ENCODE measurements around the gene BCAN. TPM values are rescaled to one million over a fixed set of nuclear protein-coding genes. Genes with fewer than 3 reads are reported as not detected.

Gene BCAN, protein sequence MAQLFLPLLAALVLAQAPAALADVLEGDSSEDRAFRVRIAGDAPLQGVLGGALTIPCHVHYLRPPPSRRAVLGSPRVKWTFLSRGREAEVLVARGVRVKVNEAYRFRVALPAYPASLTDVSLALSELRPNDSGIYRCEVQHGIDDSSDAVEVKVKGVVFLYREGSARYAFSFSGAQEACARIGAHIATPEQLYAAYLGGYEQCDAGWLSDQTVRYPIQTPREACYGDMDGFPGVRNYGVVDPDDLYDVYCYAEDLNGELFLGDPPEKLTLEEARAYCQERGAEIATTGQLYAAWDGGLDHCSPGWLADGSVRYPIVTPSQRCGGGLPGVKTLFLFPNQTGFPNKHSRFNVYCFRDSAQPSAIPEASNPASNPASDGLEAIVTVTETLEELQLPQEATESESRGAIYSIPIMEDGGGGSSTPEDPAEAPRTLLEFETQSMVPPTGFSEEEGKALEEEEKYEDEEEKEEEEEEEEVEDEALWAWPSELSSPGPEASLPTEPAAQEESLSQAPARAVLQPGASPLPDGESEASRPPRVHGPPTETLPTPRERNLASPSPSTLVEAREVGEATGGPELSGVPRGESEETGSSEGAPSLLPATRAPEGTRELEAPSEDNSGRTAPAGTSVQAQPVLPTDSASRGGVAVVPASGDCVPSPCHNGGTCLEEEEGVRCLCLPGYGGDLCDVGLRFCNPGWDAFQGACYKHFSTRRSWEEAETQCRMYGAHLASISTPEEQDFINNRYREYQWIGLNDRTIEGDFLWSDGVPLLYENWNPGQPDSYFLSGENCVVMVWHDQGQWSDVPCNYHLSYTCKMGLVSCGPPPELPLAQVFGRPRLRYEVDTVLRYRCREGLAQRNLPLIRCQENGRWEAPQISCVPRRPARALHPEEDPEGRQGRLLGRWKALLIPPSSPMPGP
- not detected in 5 replicates for total RNA-seq (2022; extraction: Qiagen RNA extraction; ENCODE audit: low read depth)

GRCh38 chr1:156641761-156642264 lies at the start of gene BCAN:
BCAN (plus strand) TSS chr1:156642117; CDS start chr1:156646055, 3,938 bp downstream.

GRCh38 chr1:156601122-156601830 lies 40.6 kb upstream of the BCAN start, which contains the start of gene GPATCH4:
GPATCH4 (minus strand) TSS chr1:156601479.

GRCh38 chr1:156618853-156619581 lies 22.9 kb upstream of the BCAN start, which contains the start of gene HAPLN2:
HAPLN2 (plus strand) TSS chr1:156619415; CDS start chr1:156623491, 4,076 bp downstream.

GRCh38 chr1:156676820-156677615 lies 35.1 kb downstream of the BCAN start, which contains the start of gene NES:
NES (minus strand) TSS chr1:156677407; CDS start chr1:156677264, 143 bp downstream.

DNA sequence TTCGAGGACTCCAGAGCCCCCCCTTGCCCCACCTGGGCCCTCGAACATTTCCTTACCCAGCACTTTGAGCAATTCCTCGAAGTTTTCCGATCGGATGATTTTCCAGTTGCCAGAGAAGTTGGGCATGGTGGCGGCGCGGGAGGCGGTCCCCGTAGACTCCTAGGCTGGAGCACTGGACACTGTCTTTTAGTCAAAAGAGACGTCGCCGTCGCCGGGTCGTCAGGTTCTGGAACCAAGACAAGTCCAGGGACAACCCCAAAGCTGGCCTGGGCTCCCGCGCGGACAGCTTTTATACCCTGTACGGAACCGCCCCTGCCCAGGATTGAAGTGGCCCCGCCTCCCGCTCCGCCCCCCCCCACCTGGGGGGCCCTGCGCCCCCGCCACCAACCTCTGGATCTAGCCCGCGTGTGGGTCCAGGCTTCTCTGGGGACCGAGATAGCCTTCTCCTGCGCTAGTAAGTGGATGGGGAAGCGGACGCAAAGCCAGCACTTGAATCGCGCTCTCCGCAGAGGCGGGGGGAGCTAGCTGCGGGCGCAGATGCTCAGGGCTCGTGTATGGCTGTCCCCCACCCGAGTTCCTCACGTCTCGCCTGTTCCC lies 63.5 kb downstream of the BCAN start, which contains the start of gene CRABP2:
TSS of gene CRABP2 (minus strand) at position 263 of the 597 bp plus-strand sequence. CDS start at position 126, 137 bp downstream.

Other genes with a start within 250 kb of the BCAN start
- 17.8 to 36.2 TPM (median 30.9 TPM) in 5 replicates for gene MEF2D, start 141.3 kb upstream of the BCAN start, total RNA-seq (2022; extraction: Qiagen RNA extraction; ENCODE audit: low read depth)
- 12.3 to 21.4 TPM (median 19.1 TPM) in 5 replicates for gene IQGAP3, start 69.6 kb upstream of the BCAN start, total RNA-seq (2022; extraction: Qiagen RNA extraction; ENCODE audit: low read depth)
- not detected in 5 replicates for gene TTC24, start 62.4 kb upstream of the BCAN start, total RNA-seq (2022; extraction: Qiagen RNA extraction; ENCODE audit: low read depth)
- gene NAXE, start 50.3 kb upstream of the BCAN start, total RNA-seq (2022; extraction: Qiagen RNA extraction; ENCODE audit: low read depth): 118 to 175 TPM (median 164 TPM) in 5 replicates
- 61.7 to 81.2 TPM (median 71.7 TPM) in 5 replicates for gene GPATCH4, start 40.6 kb upstream of the BCAN start, total RNA-seq (2022; extraction: Qiagen RNA extraction; ENCODE audit: low read depth)
- gene HAPLN2, start 22.7 kb upstream of the BCAN start, total RNA-seq (2022; extraction: Qiagen RNA extraction; ENCODE audit: low read depth): 0.11 to 0.43 TPM (median 0.20 TPM) in 3 of 5 replicates, not detected in the others
- gene NES, start 35.3 kb downstream of the BCAN start, total RNA-seq (2022; extraction: Qiagen RNA extraction; ENCODE audit: low read depth): 1.2 to 1.3 TPM (median 1.3 TPM) in 5 replicates
- 6.6 to 13.0 TPM (median 9.6 TPM) in 5 replicates for gene CRABP2, start 63.5 kb downstream of the BCAN start, total RNA-seq (2022; extraction: Qiagen RNA extraction; ENCODE audit: low read depth)
- 21.6 to 28.4 TPM (median 25.2 TPM) in 5 replicates for gene METTL25B, start 86.4 kb downstream of the BCAN start, total RNA-seq (2022; extraction: Qiagen RNA extraction; ENCODE audit: low read depth)
- gene ISG20L2, start 86.6 kb downstream of the BCAN start, total RNA-seq (2022; extraction: Qiagen RNA extraction; ENCODE audit: low read depth): 40.7 to 50.5 TPM (median 44.5 TPM) in 5 replicates
- gene MRPL24, start 99.0 kb downstream of the BCAN start, total RNA-seq (2022; extraction: Qiagen RNA extraction; ENCODE audit: low read depth): 183 to 215 TPM (median 187 TPM) in 5 replicates
- gene HDGF, start 109.6 kb downstream of the BCAN start, total RNA-seq (2022; extraction: Qiagen RNA extraction; ENCODE audit: low read depth): 443 to 477 TPM (median 448 TPM) in 5 replicates
- gene PRCC, start 125.4 kb downstream of the BCAN start, total RNA-seq (2022; extraction: Qiagen RNA extraction; ENCODE audit: low read depth): 63.9 to 85.1 TPM (median 73.8 TPM) in 5 replicates
- gene SH2D2A, start 174.7 kb downstream of the BCAN start, total RNA-seq (2022; extraction: Qiagen RNA extraction; ENCODE audit: low read depth): 3.0 to 5.3 TPM (median 4.0 TPM) in 5 replicates
- gene INSRR, start 217.0 kb downstream of the BCAN start, total RNA-seq (2022; extraction: Qiagen RNA extraction; ENCODE audit: low read depth): not detected in 5 replicates
- gene NTRK1, start 218.7 kb downstream of the BCAN start, total RNA-seq (2022; extraction: Qiagen RNA extraction; ENCODE audit: low read depth): 0.11 to 0.16 TPM (median 0.12 TPM) in 3 of 5 replicates, not detected in the others

All from A549 treated with ZK216348 at 1 μM for 4 hours (cell line).